Measurements from ENCODE around the gene NFYC. TPM values are rescaled to one million over a fixed set of nuclear protein-coding genes. Genes with fewer than 3 reads are reported as not detected.

The NFYC gene
- total and polyA plus RNA-seq, 4 experiments from 2014 or later, result 47.7 to 73.6 (median 68.8) TPM

DNA sequence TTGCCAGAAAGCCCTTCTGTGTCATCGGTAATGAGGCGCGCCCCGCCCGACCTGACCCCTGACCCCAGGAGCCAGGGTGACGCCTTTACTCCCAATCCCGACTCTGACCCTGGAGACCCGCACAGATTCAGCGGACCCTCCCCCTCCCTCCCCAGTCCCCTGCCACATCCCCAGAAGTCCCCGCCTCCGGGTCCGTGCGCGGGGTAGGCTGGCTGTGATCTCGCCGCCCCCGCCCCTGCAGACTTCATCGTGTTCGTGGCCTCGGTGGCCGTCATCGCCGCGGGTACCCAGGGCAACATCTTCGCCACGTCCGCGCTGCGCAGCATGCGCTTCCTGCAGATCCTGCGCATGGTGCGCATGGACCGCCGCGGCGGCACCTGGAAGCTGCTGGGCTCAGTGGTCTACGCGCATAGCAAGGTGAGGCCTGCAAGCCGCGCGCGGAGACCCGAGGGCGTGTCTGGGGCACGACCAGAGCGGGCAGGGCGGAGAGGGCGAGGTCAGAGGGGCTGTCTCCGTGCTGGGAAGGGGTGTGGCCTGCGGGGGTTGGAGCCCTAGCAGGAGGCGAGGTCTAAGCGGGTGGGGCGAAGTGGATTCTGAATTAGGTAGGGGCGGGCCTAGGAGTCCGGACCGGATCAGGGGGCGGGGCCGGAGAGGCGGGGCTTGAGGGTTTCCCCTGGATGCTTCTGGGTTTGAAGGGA, 126.9 kb downstream of the NFYC start:
- H3K27ac Mint-ChIP-seq, result peak overlapping the region; percentile 78 to 90 (median 83)
- CTCF ChIA-PET (ENCODE audit: partially characterized antibody), result interaction anchor here (0.6 to 1.4 kb wide), 2 partner anchors 44 to 136 kb away, joined by 3 to 4 read pairs; no protein-coding TSS in a partner anchor
- H3K36me3 ChIP-seq (ENCODE audit: insufficient read depth, low read length), result no peaks in the 10 kb centered on the region
- H3K9me3 Mint-ChIP-seq, result no peaks in the 10 kb centered on the region
- peak overlapping the region; percentile 2 to 62 for H3K4me3 ChIP-seq (ENCODE audit: low read length in 2 of 2)
- no peaks in the 10 kb centered on the region for H3K27me3 ChIP-seq (ENCODE audit: insufficient read depth, low read length)
- no peaks in the 10 kb centered on the region for H3K9me3 ChIP-seq (ENCODE audit: control insufficient read depth in 1 of 2, low read length in 2 of 2)
- H3K27ac ChIP-seq (ENCODE audit: low read depth, low read length), result peak overlapping the region; percentile 28
- peaks cover 10% of the 10 kb centered on the region for H3K4me1 ChIP-seq (ENCODE audit: insufficient read depth, low read length)
- no peaks in the 10 kb centered on the region for H3K36me3 Mint-ChIP-seq
- peak overlapping the region; percentile 81 to 90 (median 83) for H3K4me3 Mint-ChIP-seq
- peak; percentile 84 to 95 (median 90) for DNase-seq
- peaks cover 0 to 15% (median 9%) of the 10 kb centered on the region in 4 donors for H3K4me1 Mint-ChIP-seq
- intact Hi-C loops (cut with micrococcal nuclease), result loop anchor here (1.0 kb wide), 2 partner anchors 16 to 44 kb away; partner anchors contain the start of gene CITED4
- POLR2A ChIA-PET (ENCODE audit: partially characterized antibody), result interaction anchor here (0.7 to 1.7 kb wide), 2 partner anchors 44 to 126 kb away, joined by 3 to 9 read pairs; partner anchors contain the start of genes CITED4 and NFYC
- H3K27me3 Mint-ChIP-seq, result no peaks in the 10 kb centered on the region

DNA sequence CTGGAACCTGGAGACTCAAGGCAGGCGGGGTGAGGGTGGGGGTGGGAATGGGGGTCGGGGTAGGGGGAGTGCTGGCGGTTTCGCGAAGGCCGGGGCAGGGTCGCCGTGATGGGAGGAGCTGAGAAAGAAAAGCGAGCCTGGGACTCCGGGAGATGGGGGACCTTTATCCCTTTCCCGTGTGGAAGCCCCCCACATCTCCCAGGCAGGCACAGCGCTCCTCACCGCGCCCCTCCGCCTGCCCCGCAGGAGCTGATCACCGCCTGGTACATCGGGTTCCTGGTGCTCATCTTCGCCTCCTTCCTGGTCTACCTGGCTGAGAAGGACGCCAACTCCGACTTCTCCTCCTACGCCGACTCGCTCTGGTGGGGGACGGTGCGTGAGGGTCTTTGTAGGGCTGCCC, 127.6 kb downstream of the NFYC start:
- Histone ChIP-seq H3K27me3 (ENCODE audit: insufficient read depth, low read length) (no peaks in the 10 kb centered on the region), H3K27ac (ENCODE audit: low read depth, low read length) (no peak overlapping the region), H3K36me3 (ENCODE audit: insufficient read depth, low read length) (no peaks in the 10 kb centered on the region), H3K9me3 (ENCODE audit: control insufficient read depth in 1 of 2, low read length in 2 of 2) (no peaks in the 10 kb centered on the region), H3K4me1 (ENCODE audit: insufficient read depth, low read length) (peaks cover 10% of the 10 kb centered on the region), H3K4me3 (ENCODE audit: low read length in 2 of 2) (no peak overlapping the region)
- Mint-ChIP-seq H3K4me3 (peak overlapping the region; percentile 61 to 84 (median 81)), H3K27me3 (no peaks in the 10 kb centered on the region), H3K36me3 (no peaks in the 10 kb centered on the region), H3K27ac (peak overlapping the region in 4 of 7 donors; percentile 27 to 83 (median 67)), H3K9me3 (no peaks in the 10 kb centered on the region), H3K4me1 (peaks cover 0 to 15% (median 9%) of the 10 kb centered on the region in 4 donors)
- no peak for DNase-seq
- CTCF ChIA-PET (ENCODE audit: partially characterized antibody), result interaction anchor here (1.4 kb wide), 1 partner anchor 44 kb away, joined by 4 read pairs; no protein-coding TSS in a partner anchor
- POLR2A ChIA-PET (ENCODE audit: partially characterized antibody), result interaction anchor here (0.7 to 1.7 kb wide), 2 partner anchors 43 to 127 kb away, joined by 3 to 9 read pairs; partner anchors contain the start of genes CITED4 and NFYC
- intact Hi-C loops (cut with micrococcal nuclease), result no loop called here

DNA sequence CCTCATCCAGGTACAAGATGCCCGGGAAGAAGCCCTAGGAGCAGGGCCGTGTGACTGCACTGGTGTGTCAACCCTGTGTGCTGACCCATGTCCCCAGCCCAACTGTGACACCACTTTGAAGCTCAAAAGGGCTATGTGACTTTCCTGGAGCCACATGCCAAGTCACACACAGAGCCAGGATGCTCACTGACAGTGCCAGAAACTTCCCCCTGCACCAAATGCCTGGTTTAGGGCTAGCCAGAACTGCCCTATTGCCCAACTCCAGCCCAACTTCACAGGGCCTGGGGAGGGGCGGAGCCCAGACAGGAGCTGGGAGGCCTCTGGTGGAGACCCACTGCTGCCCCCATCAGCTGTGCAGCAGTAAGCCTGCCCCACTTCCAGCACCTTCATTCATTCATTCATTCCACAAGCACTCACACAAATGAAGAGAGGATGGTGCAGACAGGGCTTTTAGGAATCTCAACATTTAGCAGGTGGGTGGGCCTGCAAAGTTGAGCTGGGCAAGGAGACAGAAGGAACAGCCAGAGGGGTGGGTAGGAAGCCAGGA, 128.8 kb downstream of the NFYC start:
- peaks cover 17% of the 10 kb centered on the region for H3K4me1 ChIP-seq (ENCODE audit: insufficient read depth, low read length)
- H3K36me3 ChIP-seq (ENCODE audit: insufficient read depth, low read length), result no peaks in the 10 kb centered on the region
- Mint-ChIP-seq H3K36me3 (no peaks in the 10 kb centered on the region), H3K4me1 (peaks cover 6 to 26% (median 16%) of the 10 kb centered on the region in 4 donors), H3K27me3 (no peaks in the 10 kb centered on the region), H3K9me3 (no peaks in the 10 kb centered on the region), H3K4me3 (peak overlapping the region in 1 of 8 donors; percentile 61), H3K27ac (peak overlapping the region in 2 of 7 donors; percentile 24 to 42)
- POLR2A ChIA-PET (ENCODE audit: partially characterized antibody), result interaction anchor here (0.9 kb wide), 1 partner anchor 129 kb away, joined by 4 read pairs; the partner anchor contains the start of gene NFYC
- H3K27me3 ChIP-seq (ENCODE audit: insufficient read depth, low read length), result no peaks in the 10 kb centered on the region
- H3K4me3 ChIP-seq (ENCODE audit: low read length in 2 of 2), result no peak overlapping the region
- no peaks in the 10 kb centered on the region for H3K9me3 ChIP-seq (ENCODE audit: control insufficient read depth in 1 of 2, low read length in 2 of 2)
- no peak overlapping the region for H3K27ac ChIP-seq (ENCODE audit: low read depth, low read length)
- CTCF ChIA-PET (ENCODE audit: partially characterized antibody), result interaction anchor here (1.1 kb wide), 1 partner anchor 8 kb away, joined by 3 read pairs; no protein-coding TSS in a partner anchor
- intact Hi-C loops (cut with micrococcal nuclease), result no loop called here
- DNase-seq, result no peak

Small RNAs within 50 kb of the gene (microRNA-seq; reads per million reads assigned to microRNA genes)
- 12.7 reads per million, percentile 44 among the genes with 10 or more reads in this experiment for gene MIR30C1 (ENCODE audit: borderline microRNAs expressed, borderline number of aligned reads, borderline replicate concordance)
- 11,259 reads per million, percentile 96 among the genes with 10 or more reads in this experiment for gene MIR30E (ENCODE audit: borderline microRNAs expressed, borderline number of aligned reads, borderline replicate concordance)

Other genes starting within 250 kb of the NFYC start
- 1 to 10 TPM; 7.5 to 7.9 TPM for gene ZFP69B, start 241.2 kb upstream of the NFYC start, total RNA-seq
- 1 to 10 TPM; 2.1 to 2.4 TPM for gene ZFP69B, start 241.2 kb upstream of the NFYC start, polyA plus RNA-seq
- 1 to 10 TPM; 3.3 to 4.3 TPM for gene ZFP69, start 214.4 kb upstream of the NFYC start, total RNA-seq
- 1 to 10 TPM; 3.8 to 6.1 TPM for gene ZFP69, start 214.4 kb upstream of the NFYC start, polyA plus RNA-seq
- 10 to 100 TPM; 10.1 to 10.7 TPM for gene EXO5, start 182.9 kb upstream of the NFYC start, total RNA-seq
- 1 to 10 TPM; 4.0 to 6.8 TPM for gene EXO5, start 182.9 kb upstream of the NFYC start, polyA plus RNA-seq
- 1 to 10 TPM; 4.4 to 5.5 TPM for gene ZNF684, start 160.1 kb upstream of the NFYC start, total RNA-seq
- gene ZNF684, start 160.1 kb upstream of the NFYC start, polyA plus RNA-seq, result 1 to 10 TPM; 2.0 to 3.8 TPM
- 1 to 10 TPM; 2.0 to 2.3 TPM for gene RIMS3, start 26.0 kb upstream of the NFYC start, total RNA-seq
- gene RIMS3, start 26.0 kb upstream of the NFYC start, polyA plus RNA-seq, result 1 to 10 TPM; 1.5 to 3.4 TPM
- under 1 TPM; 0.20 to 0.33 TPM for gene KCNQ4, start 92.1 kb downstream of the NFYC start, total RNA-seq
- gene KCNQ4, start 92.1 kb downstream of the NFYC start, polyA plus RNA-seq, result under 1 TPM in 1 of 2 donors, not detected in 1; 0.14 TPM
- gene CITED4, start 170.7 kb downstream of the NFYC start, total RNA-seq, result 1 to 10 TPM; 8.1 to 8.4 TPM
- gene CITED4, start 170.7 kb downstream of the NFYC start, polyA plus RNA-seq, result 10 to 100 TPM; 12.0 to 20.1 TPM